ENCODE data around the gene JUP.

GRCh38 chr17:41811549-41812380 is 25.3 kb upstream of the JUP start, which contains the start of gene P3H4:
- no peak for TF ChIP-seq POLR2AphosphoS5 (IDR thresholded peaks at IDR 0.05)
- TF ChIP-seq, protein P1, sequence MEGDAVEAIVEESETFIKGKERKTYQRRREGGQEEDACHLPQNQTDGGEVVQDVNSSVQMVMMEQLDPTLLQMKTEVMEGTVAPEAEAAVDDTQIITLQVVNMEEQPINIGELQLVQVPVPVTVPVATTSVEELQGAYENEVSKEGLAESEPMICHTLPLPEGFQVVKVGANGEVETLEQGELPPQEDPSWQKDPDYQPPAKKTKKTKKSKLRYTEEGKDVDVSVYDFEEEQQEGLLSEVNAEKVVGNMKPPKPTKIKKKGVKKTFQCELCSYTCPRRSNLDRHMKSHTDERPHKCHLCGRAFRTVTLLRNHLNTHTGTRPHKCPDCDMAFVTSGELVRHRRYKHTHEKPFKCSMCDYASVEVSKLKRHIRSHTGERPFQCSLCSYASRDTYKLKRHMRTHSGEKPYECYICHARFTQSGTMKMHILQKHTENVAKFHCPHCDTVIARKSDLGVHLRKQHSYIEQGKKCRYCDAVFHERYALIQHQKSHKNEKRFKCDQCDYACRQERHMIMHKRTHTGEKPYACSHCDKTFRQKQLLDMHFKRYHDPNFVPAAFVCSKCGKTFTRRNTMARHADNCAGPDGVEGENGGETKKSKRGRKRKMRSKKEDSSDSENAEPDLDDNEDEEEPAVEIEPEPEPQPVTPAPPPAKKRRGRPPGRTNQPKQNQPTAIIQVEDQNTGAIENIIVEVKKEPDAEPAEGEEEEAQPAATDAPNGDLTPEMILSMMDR (IDR thresholded peaks at IDR 0.05) = peak; percentile 47 to 89 (median 76)
- peak; percentile 40 for TF ChIP-seq POLR2A (IDR thresholded peaks at IDR 0.05)
